HepG2 (cell line): ENCODE results near the gene AXIN2. TPM values are rescaled to one million over a fixed set of nuclear protein-coding genes. Genes with fewer than 3 reads are reported as not detected.
A peak's percentile ranks its signal among the peaks of the same experiment; 100 is the strongest.

Experiments used
- AHR ChIP-seq: IDR thresholded peaks from 2 replicates; pipeline ENCODE4 v1.6.1; 2018; ENCODE audit warnings: missing genetic modification reagents, missing compliant biosample characterization
- BATF2 ChIP-seq: sonication (generic); formaldehyde crosslinking; IDR thresholded peaks from 2 replicates; pipeline ENCODE4 v1.8.0; 2022; ENCODE audit warnings: mild to moderate bottlenecking, missing genetic modification reagents, moderate library complexity
- KDM3A ChIP-seq: IDR thresholded peaks from 2 replicates; pipeline ENCODE4 v1.6.1; 2018; ENCODE audit warnings: low read depth, missing compliant biosample characterization
- MEIS1 ChIP-seq: sonication (generic); formaldehyde crosslinking; IDR thresholded peaks from 2 replicates; pipeline ENCODE4 v1.9.0; 2021; ENCODE audit warnings: mild to moderate bottlenecking, missing genetic modification reagents, moderate library complexity, borderline replicate concordance
- POLR2G ChIP-seq: fragments of 200-400 bp; formaldehyde crosslinking; IDR thresholded peaks from 2 replicates; pipeline ENCODE4 v1.6.1; 2018; ENCODE audit warnings: mild to moderate bottlenecking, low read depth, low read length, moderate library complexity
- RFX3 ChIP-seq: IDR thresholded peaks from 2 replicates; pipeline ENCODE4 v1.6.1; 2016; ENCODE audit warnings: missing biosample characterization, missing genetic modification reagents
- RORA ChIP-seq: sonication (generic); formaldehyde crosslinking; IDR thresholded peaks from 2 replicates; pipeline ENCODE4 v1.5.0; 2020; ENCODE audit warnings: mild to moderate bottlenecking, missing genetic modification reagents, moderate library complexity
- RXRB ChIP-seq: IDR thresholded peaks from 2 replicates; pipeline ENCODE4 v1.6.1; 2016; ENCODE audit warnings: borderline replicate concordance, missing genetic modification reagents, missing compliant biosample characterization
- SOX5 ChIP-seq: IDR thresholded peaks from 2 replicates; pipeline ENCODE4 v1.6.1; 2016; ENCODE audit warnings: borderline replicate concordance
- STAT6 ChIP-seq: sonication (generic); formaldehyde crosslinking; IDR thresholded peaks from 2 replicates; pipeline ENCODE4 v1.4.0; 2020; ENCODE audit warnings: missing genetic modification reagents, mild to moderate bottlenecking, borderline replicate concordance
- ZMYM2 ChIP-seq: sonication (generic); formaldehyde crosslinking; IDR thresholded peaks from 2 replicates; pipeline ENCODE4 v1.8.0; 2022; ENCODE audit warnings: mild to moderate bottlenecking, missing genetic modification reagents
- ZMYM3 ChIP-seq: sonication (generic); formaldehyde crosslinking; IDR thresholded peaks from 2 replicates; pipeline ENCODE4 v1.5.1; 2020; ENCODE audit warnings: mild to moderate bottlenecking, missing genetic modification reagents
- ZNF441 ChIP-seq: sonication (generic); formaldehyde crosslinking; IDR thresholded peaks from 2 replicates; pipeline ENCODE4 v1.7.0; 2021; ENCODE audit warnings: missing genetic modification reagents, borderline replicate concordance
- ZNF512B ChIP-seq: sonication (generic); formaldehyde crosslinking; IDR thresholded peaks from 2 replicates; pipeline ENCODE4 v1.5.1; 2020; ENCODE audit warnings: missing genetic modification reagents, mild to moderate bottlenecking, borderline replicate concordance
- ZNF710 ChIP-seq: sonication (generic); formaldehyde crosslinking; IDR thresholded peaks from 2 replicates; pipeline ENCODE4 v1.5.0; 2020; ENCODE audit warnings: mild to moderate bottlenecking, missing genetic modification reagents, borderline replicate concordance
- ZNF83 ChIP-seq: sonication (generic); formaldehyde crosslinking; IDR thresholded peaks from 2 replicates; pipeline ENCODE4 v1.4.0; 2020; ENCODE audit warnings: missing genetic modification reagents, mild to moderate bottlenecking, borderline replicate concordance
- ZNF839 ChIP-seq: sonication (generic); formaldehyde crosslinking; IDR thresholded peaks from 2 replicates; pipeline ENCODE4 v1.4.0; 2020; ENCODE audit warnings: missing genetic modification reagents, mild to moderate bottlenecking, borderline replicate concordance
- polyA plus RNA-seq, 8 experiments: library from polyadenylated mRNA; depleted of rRNA in 3 of 8; stranded (reverse) in 7 of 8; unstranded in 1 of 8; fragments of >200 nt; fragmentation: Illumina TruSeq in 4 of 8; extraction: Trizol in 4 of 8; gene quantifications; 2 replicates each; pipeline versions ENCODE4 v1.2.1 to v1.2.3, GENCODE V29; 2011 to 2016; ENCODE audit warnings: low read depth in 4 of 8, missing spikeins in 1 of 8, mixed read lengths in 1 of 8; ENCODE audit not compliant: insufficient read depth in 1 of 8
- total RNA-seq, 5 experiments: library from RNA; depleted of rRNA; stranded (reverse); fragments of >200 nt; fragmentation: Illumina TruSeq; extraction: Trizol; gene quantifications; 2 replicates each; pipeline ENCODE4 v1.2.3, GENCODE V29; 2016; ENCODE audit warnings: low read depth in 1 of 5
- TF ChIP-seq, protein P1 (sequence below): sonication (generic); formaldehyde crosslinking; IDR thresholded peaks from 2 replicates; pipeline ENCODE4 v1.8.0; 2022; ENCODE audit warnings: mild to moderate bottlenecking, missing genetic modification reagents

Gene AXIN2
- total and polyA plus RNA-seq, 2 of the 13 experiments (the other 11 are each of a cell fraction or from before 2014, with no cell fraction given), result 58.6 to 63.4 TPM

GRCh38 chr17:65523853-65524664 lies 37.4 kb downstream of the AXIN2 start (continued):
- no peak for TF ChIP-seq STAT6 (CRISPR knock-in tag)
- 0 out of 2 replicates have a peak, but pooled peaks have one; percentile 60 for TF ChIP-seq ZNF512B
- TF ChIP-seq ZNF441 (CRISPR knock-in tag), result 0 out of 2 replicates have a peak, but pooled peaks have one; percentile 57
- no peak for TF ChIP-seq POLR2G
- no peak for TF ChIP-seq RFX3
- TF ChIP-seq ZMYM3 (CRISPR knock-in tag), result peak; percentile 28; the same call in 1 of the 2 replicates
- TF ChIP-seq ZMYM2 (CRISPR knock-in tag), result 0 out of 2 replicates have a peak, but pooled peaks have one; percentile 26
- peak; percentile 42; the same call in 1 of the 2 replicates for TF ChIP-seq RXRB (CRISPR knock-in tag)
- no peak for TF ChIP-seq ZNF83 (CRISPR knock-in tag)
- no peak for TF ChIP-seq MEIS1 (CRISPR knock-in tag)
- no peak for TF ChIP-seq ZNF839 (CRISPR knock-in tag)
- no peak for TF ChIP-seq BATF2 (CRISPR knock-in tag)
- TF ChIP-seq AHR (CRISPR knock-in tag), result no peak
- TF ChIP-seq, protein P1, sequence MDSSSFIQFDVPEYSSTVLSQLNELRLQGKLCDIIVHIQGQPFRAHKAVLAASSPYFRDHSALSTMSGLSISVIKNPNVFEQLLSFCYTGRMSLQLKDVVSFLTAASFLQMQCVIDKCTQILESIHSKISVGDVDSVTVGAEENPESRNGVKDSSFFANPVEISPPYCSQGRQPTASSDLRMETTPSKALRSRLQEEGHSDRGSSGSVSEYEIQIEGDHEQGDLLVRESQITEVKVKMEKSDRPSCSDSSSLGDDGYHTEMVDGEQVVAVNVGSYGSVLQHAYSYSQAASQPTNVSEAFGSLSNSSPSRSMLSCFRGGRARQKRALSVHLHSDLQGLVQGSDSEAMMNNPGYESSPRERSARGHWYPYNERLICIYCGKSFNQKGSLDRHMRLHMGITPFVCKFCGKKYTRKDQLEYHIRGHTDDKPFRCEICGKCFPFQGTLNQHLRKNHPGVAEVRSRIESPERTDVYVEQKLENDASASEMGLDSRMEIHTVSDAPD (CRISPR knock-in tag), result no peak
- no peak for TF ChIP-seq ZNF710
- TF ChIP-seq SOX5 (CRISPR knock-in tag), result 0 out of 2 replicates have a peak, but pooled peaks have one; percentile 34
- no peak for TF ChIP-seq RORA (CRISPR knock-in tag)
- no peak for TF ChIP-seq KDM3A (CRISPR knock-in tag)
